Adrenal gland (tissue), 12 donors: ENCODE data around the gene AFF1. TPM values are rescaled to one million over a fixed set of nuclear protein-coding genes. Genes with fewer than 3 reads are reported as not detected.

Experiments used
- DNase-seq, 7 donors: peaks; one replicate each; pipeline ENCODE4 v3.0.0-alpha.2; 2019 to 2020
- H3K27ac ChIP-seq, 5 donors: fragments of 200-600 bp; sonication (generic) in 4 of 5; 1 replicate in 3 of 5; 2 replicates in 2 of 5; pipeline versions ENCODE4 v1.5.1 to v1.8.0; 2016 to 2020; ENCODE audit warnings: mild to moderate bottlenecking in 1 of 5
- H3K27me3 ChIP-seq: fragments of 200-600 bp; 2 replicates; pipeline ENCODE4 v1.8.0; 2021
- H3K36me3 ChIP-seq, 2 donors: fragments of 200-600 bp; replicated peaks in 1 of 2; 1 replicate in 1 of 2; 2 replicates in 1 of 2; pipeline versions ENCODE4 v1.5.1 to v1.8.0; 2018 to 2022
- H3K4me1 ChIP-seq, 2 donors: fragments of 200-600 bp; replicated peaks in 1 of 2; 1 replicate in 1 of 2; 2 replicates in 1 of 2; pipeline versions ENCODE4 v1.5.1 to v1.8.0; 2018 to 2021
- H3K4me3 ChIP-seq, 4 donors: fragments of 200-600 bp; sonication (generic) in 3 of 4; one replicate each; pipeline ENCODE4 v1.5.1; 2016 to 2018
- H3K9me3 ChIP-seq, 3 donors: fragments of 200-600 bp; sonication (generic) in 1 of 3; replicated peaks in 1 of 3; 1 replicate in 2 of 3; 2 replicates in 1 of 3; pipeline versions ENCODE4 v1.5.1 to v1.8.0; 2016 to 2021
- CTCF ChIP-seq, 6 experiments: fragments of 450-650 bp in 4 of 6; fragments of 200-600 bp in 2 of 6; sonication (generic) in 1 of 6; IDR thresholded peaks; 1 replicate in 5 of 6; 2 replicates in 1 of 6; pipeline versions ENCODE4 v1.5.1 to v1.8.0; 2016 to 2021; ENCODE audit warnings: antibody characterized with exemption in 6 of 6, mild to moderate bottlenecking in 2 of 6, moderate library complexity in 1 of 6
- POLR2A ChIP-seq, 2 donors: fragments of 450-650 bp; IDR thresholded peaks; one replicate each; pipeline ENCODE4 v1.6.1; 2017; ENCODE audit warnings: antibody characterized with exemption in 2 of 2, mild to moderate bottlenecking in 2 of 2, moderate library complexity in 1 of 2
- WGBS, 4 donors: extraction: QIAGEN DNeasy Blood & Tissue Kit in 2 of 4; methylation state at CpG; one replicate each; pipeline versions ENCODE4 v1.1.5 to v1.1.7; 2013 to 2017; 5-methylcytosine and 5-hydroxymethylcytosine counted together
- intact Hi-C, 2 donors: fragments of 100-400 bp; cut with DNase I; formaldehyde crosslinking; loops; one replicate each; pipeline versions ENCODE4 v1.14.1 to v1.15.0; 2022 to 2023
- polyA plus RNA-seq, 3 donors: library from polyadenylated mRNA; stranded (reverse); fragments of 200-250 nt in 2 of 3; fragments of 350-450 nt in 1 of 3; fragmentation: Illumina TruSeq in 1 of 3; extraction: RNeasy Lipid Tissue Mini Kit (QIAGEN cat#74804) in 1 of 3; gene quantifications; one replicate each; pipeline ENCODE4 v1.2.3, GENCODE V29; 2013 to 2014
- total RNA-seq, 9 donors: library from RNA; depleted of rRNA in 4 of 9; stranded (reverse); fragments of >200 nt in 4 of 9; fragments of 120-200 nt in 1 of 9; fragmentation: NEBNext Ultra II Directional in 1 of 9; extraction: Animal tissue kit (Norgen Biotek cat#: 25700) in 1 of 9; gene quantifications; one replicate each; pipeline versions ENCODE4 v1.1.0 to v1.2.4, GENCODE V29; 2013 to 2023
- donor health status: healthy with polysubstance abuse.
- donor health status: Bipolar disorder and iron deficiency.
- donor health status: DM: yes; HTN: yes; CAD: no.
- donor health status: DM: no; HTN: no; CAD: no.
- donor health status: DM: no; HTN: no; CAD: no.
- donor health status: DM: yes; HTN: yes; CAD: no.

The AFF1 gene
- total and polyA plus RNA-seq, 12 donors: 9.9 to 109 (median 52.3) TPM

- DNase-seq: no peak
- H3K27ac ChIP-seq: no peak overlapping the region
- TF ChIP-seq POLR2A (IDR thresholded peaks at IDR 0.05) (no peak), CTCF (IDR thresholded peaks at IDR 0.05) (no peak)
- no peaks in the 10 kb centered on the region for H3K9me3 ChIP-seq
- no peaks in the 10 kb centered on the region for H3K27me3 ChIP-seq
- H3K4me3 ChIP-seq: no peak overlapping the region
- no peaks in the 10 kb centered on the region for H3K4me1 ChIP-seq
- WGBS, 4 donors: 90 to 96% (median 92%) methylated on average over 8 of the region's 8 CpGs
- intact Hi-C loops: no loop called here
- H3K36me3 ChIP-seq: peaks cover 0 to 89% of the 10 kb centered on the region in 2 donors
Measured at GRCh38 chr4:87132035-87132434, 197.2 kb downstream of the AFF1 start.

GRCh38 chr4:87133183-87133582 is 198.4 kb downstream of the AFF1 start:
- Histone ChIP-seq H3K27me3 (no peaks in the 10 kb centered on the region), H3K4me1 (no peaks in the 10 kb centered on the region), H3K4me3 (no peak overlapping the region), H3K9me3 (no peaks in the 10 kb centered on the region), H3K36me3 (peaks cover 0 to 85% of the 10 kb centered on the region in 2 donors), H3K27ac (no peak overlapping the region)
- no peak for TF ChIP-seq POLR2A (IDR thresholded peaks at IDR 0.05)
- no peak for TF ChIP-seq CTCF (IDR thresholded peaks at IDR 0.05)
- intact Hi-C loops: no loop called here
- 41 to 51% (median 45%) methylated on average over 2 of the region's 2 CpGs for whole genome bisulfite sequencing, 4 donors
- DNase-seq: no peak

GRCh38 chr4:87134122-87134521 is 199.3 kb downstream of the AFF1 start:
- Histone ChIP-seq H3K27ac (no peak overlapping the region), H3K9me3 (no peaks in the 10 kb centered on the region), H3K27me3 (no peaks in the 10 kb centered on the region), H3K4me1 (no peaks in the 10 kb centered on the region), H3K4me3 (no peak overlapping the region), H3K36me3 (peaks cover 0 to 79% of the 10 kb centered on the region in 2 donors)
- no peak for DNase-seq
- WGBS, 4 donors: 64 to 96% (median 86%) methylated on average over 3 of the region's 3 CpGs
- TF ChIP-seq CTCF (IDR thresholded peaks at IDR 0.05) (no peak), POLR2A (IDR thresholded peaks at IDR 0.05) (no peak)
- intact Hi-C loops: no loop called here

- Histone ChIP-seq H3K4me3 (no peak overlapping the region), H3K27me3 (no peaks in the 10 kb centered on the region), H3K4me1 (peaks cover 0 to 5% of the 10 kb centered on the region in 2 donors), H3K36me3 (peaks cover 0 to 18% of the 10 kb centered on the region in 2 donors), H3K27ac (no peak overlapping the region), H3K9me3 (no peaks in the 10 kb centered on the region)
- DNase-seq: peak in 1 of 7 donors; percentile 14
- intact Hi-C loops: no loop called here
- no peak for TF ChIP-seq CTCF (IDR thresholded peaks at IDR 0.05)
- TF ChIP-seq POLR2A (IDR thresholded peaks at IDR 0.05): no peak
- WGBS, 4 donors: 58 to 74% (median 63%) methylated on average over 3 of the region's 3 CpGs
Measured at GRCh38 chr4:87141428-87141827, 206.6 kb downstream of the AFF1 start.
